ENCODE results near the gene PRR12.

Gene PRR12

DNA sequence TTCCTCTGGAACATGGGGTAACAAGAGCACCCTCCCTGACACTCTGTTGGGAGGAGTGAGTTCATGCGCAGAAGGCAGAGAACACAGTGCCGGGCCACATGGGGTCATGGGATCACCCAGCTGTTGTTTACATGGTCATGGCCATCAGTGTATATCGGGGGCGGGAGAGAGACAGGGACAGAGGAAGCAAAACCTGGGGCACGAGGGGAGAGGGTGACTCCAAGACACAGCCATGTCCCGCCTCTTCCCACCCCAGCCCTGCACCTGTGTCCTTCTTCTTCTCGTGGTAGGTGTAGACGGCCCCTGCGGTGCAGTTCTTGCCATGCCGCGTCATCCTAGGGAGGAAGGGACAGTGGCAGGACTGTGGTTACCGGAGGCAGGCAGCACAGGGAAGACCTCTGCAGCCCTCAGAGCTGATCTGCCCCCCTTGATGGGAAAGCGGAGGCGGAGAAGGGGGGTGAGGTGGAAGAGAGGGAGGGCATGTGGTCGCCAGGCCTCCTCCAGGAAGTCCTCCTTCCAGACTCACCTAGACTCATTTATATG is 30.6 kb upstream of the PRR12 start:
- DNase-seq (ENCODE audit: low read depth in 3 of 3) = peak in 1 of 3 experiments; percentile 47

DNA sequence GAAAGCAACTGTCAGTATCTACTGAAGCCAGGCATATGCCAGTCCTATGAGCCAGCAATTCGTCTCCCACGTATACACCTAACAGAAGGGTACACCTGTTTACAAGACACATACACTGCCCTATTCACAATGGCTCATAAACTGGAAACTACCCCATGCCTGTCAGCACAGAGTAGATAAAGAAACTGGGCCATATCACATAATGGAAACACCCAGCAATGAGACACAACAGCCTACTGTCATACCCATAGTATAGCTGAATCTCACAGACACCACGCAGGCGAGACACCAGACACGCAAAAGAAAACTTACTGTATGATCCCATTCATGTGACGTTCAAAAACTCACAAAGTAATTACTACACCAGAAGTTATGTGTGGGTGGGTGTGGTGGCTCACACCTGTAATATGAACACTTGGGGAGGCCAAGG is 26.4 kb upstream of the PRR12 start:
- peak in 2 of 3 experiments; percentile 41 to 43 for DNase-seq (ENCODE audit: low read depth in 3 of 3)

DNA sequence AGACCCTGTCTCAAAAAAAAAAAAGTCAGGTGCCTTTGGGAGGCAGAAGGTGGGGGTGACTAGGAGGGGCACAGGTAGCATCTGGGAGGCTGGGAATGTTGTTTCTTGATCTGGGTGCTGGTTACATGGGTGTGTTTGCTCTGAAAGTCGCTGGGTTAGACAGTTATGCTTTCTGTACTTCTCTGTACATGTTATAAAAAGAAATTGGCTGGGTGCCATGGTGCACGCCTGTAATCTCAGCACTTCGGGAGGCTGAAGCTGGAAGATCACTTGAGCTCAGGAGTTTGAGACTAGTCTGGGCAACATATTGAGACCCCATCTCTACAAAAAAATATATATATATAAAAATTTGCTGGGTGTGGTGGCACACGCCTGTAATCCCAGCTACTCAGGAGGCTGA is 25.7 kb upstream of the PRR12 start:
- DNase-seq (ENCODE audit: low read depth in 3 of 3) = no peak

DNA sequence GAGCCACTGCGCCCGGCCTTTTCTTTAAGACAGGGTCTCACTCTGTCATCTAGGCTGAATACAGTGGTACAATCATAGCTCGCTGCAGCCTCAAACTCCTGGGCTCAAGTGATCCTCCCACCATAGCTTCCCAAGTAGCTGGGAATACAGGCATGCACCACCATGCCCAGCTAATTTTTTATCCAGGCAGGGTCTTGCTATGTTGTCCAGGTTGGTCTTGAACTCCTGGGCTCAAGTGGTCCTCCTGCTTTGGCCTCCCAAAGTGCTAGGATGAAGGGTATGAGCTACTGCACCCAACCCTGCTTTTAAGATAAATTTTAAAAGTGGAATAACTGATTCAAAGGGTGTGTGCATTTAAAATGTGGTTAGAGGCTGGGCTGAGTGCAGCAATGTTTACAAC is 24.7 kb upstream of the PRR12 start:
- no peak for DNase-seq (ENCODE audit: low read depth in 3 of 3)

DNA sequence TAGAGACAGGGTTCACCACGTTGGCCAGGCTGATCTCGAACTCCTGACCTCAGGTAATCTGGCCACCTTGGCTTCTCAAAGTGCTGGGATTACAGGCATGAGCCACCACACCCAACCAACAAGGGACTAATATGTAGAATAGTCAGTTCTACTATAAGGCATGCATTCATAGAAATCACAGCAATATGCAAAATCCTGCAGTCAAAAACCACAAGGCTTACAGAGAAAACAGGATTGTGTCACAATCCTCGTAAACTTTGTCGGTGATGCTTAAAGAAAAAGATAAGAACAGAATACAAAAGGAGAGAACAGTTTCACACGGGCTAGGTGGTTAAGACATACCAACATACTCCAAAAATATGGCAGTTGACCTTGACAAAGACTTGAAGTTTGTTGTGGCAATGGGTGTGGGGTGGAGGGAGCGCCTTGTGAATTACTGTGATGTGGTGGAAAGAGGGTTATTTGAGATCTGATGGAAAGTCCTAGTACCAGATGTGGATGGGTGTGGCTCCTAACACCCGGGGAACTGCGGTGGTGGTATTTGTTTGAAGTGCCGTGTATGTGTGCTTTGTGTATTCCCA is 23.0 kb upstream of the PRR12 start:
- no peak for DNase-seq (ENCODE audit: low read depth in 3 of 3)

DNA sequence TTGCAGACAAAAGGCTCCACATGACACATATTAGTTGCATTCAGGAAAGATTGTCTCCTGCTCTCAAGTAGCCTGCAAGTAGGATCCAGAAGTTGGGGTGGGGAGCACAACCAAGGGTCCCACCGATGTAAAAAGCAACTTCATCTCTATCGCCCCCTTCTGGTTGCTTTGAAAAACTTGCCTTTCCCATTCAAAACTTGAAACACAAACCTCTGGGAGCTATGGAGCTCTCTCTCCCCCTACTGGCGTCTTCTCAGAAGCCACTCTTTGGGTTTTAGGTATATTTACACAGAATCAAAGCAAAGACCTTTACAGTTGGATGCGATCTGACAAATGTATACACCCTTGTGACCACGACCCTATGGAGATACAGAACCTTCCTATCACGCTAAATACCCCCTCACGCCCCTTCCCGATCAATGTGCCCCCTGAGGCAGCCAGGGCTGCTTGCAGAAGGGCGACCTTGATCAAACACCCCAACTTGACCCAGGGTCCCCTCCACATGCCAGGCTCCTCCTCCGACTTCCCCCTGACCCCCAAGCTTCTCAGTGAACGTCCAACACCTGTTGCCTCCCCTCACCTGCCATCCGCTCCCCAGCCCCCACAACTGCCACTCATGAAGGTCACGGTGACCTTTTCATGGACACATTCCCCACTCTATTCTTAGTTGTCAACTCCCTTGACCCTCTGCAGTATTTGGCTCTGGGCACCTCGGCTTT is 20.7 kb upstream of the PRR12 start:
- peak in 1 of 3 experiments; percentile 64 for DNase-seq (ENCODE audit: low read depth in 3 of 3)

DNA sequence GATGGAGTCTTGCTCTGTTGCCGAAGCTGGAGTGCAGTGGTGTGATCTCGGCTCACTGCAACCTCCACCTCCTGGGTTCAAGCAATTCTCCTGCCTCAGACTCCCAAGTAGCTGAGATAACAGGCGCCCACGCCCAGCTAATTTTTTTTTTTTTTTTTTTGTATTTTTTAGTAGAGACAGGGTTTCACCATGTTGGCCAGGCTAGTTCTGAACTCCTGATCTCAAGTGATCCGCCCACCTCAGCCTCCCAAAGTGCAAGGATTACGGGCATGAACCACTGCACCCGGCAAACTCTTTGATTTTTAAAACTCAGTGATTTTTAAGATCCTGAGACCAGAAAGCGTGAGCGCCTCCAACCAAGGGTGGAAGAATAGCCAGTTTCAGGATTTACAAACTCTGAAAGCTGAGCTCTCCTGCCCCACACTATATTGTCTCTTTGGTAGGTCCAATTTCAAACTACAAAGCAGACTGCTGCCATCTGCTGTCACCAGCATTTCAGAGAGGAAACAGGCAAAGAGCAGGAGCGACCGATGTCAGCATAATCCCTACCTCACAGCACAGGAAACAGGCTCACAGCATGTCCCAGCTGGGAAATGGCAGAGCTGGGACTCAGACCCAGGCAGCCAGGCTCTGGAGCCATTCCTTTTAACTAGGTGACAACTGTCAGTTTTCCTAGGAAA is 19.8 kb upstream of the PRR12 start:
- no peak for DNase-seq (ENCODE audit: low read depth in 3 of 3)

DNA sequence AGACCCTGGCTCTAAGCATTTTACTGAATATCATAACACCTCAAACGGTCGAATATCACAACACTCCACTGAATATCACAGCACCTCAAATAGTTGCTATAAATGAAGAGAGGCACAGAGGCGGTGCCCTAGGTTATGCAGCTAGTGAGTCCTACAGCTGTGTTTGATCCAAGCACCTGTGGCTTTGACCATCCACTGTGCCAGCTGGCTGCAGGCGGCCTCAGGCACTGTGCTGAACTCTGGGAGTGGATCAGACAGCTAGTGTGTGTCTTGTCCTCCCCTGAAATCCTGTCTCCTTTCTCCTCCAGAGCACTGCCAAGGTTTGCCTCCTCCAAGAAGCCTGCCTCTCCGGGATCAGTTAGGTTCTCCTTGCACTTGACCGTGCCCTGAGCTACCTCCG is 18.0 kb upstream of the PRR12 start:
- no peak for DNase-seq (ENCODE audit: low read depth in 3 of 3)

DNA sequence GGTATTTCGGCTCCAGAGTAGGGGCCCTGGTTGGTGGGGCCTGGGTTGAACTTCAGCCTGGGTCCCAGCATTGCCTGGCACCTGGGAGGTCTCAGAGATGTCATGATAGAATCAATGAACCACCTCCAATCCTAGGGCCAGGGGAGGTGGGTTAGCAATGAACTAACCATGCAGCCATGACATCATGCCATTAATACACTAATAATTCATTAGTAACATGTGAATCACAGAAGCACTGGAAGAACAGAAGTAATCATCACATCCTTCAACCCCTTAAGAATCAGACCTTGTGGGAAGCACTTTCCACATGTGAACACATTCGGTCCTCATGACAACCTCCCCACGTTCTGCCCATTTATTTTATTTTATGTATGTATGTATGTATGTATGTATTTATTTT is 17.6 kb upstream of the PRR12 start:
- no peak for DNase-seq (ENCODE audit: low read depth in 3 of 3)

DNA sequence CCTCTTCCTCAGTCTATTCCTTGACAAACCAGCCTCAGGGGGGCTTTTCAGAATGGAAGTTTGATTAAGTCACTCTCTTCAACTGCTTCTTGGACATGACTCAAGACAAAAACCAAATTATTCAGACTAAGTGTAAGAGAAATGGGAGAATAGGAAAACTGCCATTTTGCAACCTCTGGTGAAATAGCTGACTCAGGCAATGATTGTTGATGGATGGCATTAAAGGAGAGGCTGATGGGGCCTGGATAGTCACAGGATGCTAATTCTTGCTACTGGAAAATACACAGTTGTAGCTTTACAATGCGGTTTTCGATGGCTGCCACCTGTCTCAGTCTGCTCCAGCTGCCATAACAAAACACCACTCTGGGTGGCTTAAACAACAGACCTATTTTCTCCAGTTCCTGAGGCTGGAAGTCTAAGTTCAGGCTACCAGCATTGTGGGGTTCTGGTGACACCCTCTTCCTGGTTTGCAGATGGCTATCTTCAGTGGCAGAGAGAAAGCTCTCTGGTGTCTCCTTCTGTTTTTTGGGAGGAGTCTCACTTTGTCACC is 16.7 kb upstream of the PRR12 start:
- DNase-seq (ENCODE audit: low read depth in 3 of 3) = no peak

DNA sequence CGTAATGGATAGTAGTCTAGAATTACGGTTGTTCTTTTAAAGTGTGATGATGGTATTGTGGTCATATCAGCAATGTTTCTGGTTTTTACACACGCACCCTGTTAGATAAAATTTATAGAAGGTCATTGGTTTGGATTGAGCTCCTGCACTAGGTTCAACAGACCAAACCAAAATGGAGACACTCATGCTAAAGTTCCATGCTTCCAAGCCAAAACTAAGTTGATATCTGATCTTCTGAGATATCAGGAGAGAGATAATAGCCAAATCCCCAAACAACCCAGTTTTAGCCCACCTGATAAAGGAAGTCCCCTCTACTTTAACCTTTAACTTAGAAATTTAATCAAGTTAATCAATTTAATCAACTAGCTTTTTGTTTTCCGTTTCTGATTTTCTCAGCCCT is 11.8 kb upstream of the PRR12 start:
- DNase-seq (ENCODE audit: low read depth in 3 of 3) = no peak

DNA sequence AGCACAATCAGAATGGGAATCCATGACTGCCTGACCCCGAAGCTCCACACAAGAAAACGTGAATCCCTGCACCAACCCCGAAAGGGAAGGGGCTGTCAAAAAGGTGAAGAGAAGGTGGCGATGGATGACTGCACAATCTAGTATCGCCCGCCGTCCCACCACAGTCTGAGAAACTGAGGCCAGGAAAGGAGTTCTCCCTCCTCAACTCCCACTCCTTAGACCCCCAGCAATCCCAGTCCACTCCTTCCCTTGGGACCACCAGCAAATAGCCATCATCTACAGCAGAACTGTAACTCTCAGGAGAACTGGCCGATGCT is 11.1 kb upstream of the PRR12 start:
- no peak for DNase-seq (ENCODE audit: low read depth in 3 of 3)

DNA sequence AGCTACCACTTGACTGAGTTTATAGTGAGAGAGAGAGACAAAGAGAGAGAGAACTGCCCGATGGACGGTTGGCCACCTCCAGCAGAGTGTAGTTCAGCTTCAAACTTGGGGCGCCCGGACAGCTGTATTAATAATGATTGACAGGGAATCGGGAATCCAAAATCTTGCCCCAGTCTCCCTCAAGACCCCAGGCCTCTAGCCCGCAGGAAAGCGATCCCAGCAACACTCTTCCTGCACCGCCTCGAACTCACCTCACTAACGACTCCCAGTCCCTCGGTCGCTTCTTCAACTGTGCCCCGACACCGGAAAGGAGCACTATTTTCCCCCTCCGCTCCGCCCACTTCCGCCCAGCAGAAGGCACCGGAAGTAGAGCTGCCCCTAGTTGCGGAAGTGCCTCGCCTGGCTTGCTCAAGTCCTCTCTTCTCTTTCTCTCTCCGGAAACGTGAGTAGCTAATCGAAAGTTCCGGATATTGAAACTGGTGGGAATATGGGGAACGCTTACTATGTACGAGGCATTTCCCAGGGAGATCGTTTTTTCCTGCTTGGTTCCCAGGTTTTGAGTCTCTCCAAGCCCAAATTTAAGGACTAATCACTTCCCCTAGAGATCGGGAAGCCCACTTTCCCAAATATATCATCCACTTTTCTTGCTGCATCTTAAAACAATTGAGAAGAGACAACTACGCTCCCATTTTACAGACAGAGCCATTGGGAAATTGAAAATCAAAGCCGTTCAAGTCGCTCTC is 10.5 kb upstream of the PRR12 start, which contains the start of gene NOSIP:
NOSIP (minus strand) TSS at position 293 of the 743 bp plus-strand sequence. CDS start 19,865 bp downstream, outside the sequence.
- DNase-seq (ENCODE audit: low read depth in 3 of 3) = peak; percentile 95 to 97 (median 96)

DNA sequence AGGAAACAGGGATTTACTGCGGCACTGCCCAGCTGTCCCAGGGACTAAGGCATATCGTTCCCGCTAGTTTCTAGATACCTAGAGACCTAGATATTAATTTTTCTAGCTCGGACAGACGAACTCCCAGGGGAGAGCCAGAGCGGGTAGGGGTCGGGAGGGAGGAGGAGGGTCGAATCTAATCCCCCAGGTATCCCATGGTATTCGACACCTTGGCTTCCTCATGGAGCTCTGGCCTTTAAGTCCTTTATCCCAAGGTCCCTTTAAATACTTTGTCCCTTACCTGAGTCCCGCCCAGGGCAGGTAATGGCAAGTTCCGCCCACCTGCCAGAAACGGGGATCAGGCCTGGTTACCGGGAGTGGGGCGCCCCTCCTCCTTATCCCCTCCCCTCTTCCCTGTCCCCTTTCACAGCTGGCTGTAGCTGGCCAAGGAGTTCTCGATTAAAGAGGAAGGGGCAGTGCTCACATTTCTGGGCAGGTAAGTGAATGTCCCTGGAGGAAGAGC is 9.9 kb upstream of the PRR12 start, which contains the start of gene PRRG2:
PRRG2 (plus strand) TSS at position 310 of the 502 bp plus-strand sequence. CDS start 1,904 bp downstream, outside the sequence.
- no peak for DNase-seq (ENCODE audit: low read depth in 3 of 3)

DNA sequence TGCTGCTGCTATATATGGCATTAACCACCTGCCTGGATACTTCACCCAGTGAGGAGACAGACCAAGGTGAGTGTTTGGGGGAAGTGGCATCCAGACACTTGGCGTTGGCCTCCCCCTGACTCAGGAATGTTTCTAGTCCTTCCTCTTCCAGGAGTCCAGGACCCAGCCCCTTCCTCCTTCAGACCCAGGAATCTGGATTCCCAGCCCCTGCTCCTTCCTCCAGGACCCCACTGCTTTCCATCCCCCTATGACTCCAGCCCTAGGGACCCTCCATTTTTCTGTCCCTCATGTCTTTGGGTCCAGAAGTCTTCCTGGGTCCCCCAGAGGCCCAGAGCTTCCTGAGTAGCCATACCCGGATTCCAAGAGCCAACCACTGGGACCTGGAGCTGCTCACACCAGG is 7.7 kb upstream of the PRR12 start:
- DNase-seq (ENCODE audit: low read depth in 3 of 3) = no peak

DNA sequence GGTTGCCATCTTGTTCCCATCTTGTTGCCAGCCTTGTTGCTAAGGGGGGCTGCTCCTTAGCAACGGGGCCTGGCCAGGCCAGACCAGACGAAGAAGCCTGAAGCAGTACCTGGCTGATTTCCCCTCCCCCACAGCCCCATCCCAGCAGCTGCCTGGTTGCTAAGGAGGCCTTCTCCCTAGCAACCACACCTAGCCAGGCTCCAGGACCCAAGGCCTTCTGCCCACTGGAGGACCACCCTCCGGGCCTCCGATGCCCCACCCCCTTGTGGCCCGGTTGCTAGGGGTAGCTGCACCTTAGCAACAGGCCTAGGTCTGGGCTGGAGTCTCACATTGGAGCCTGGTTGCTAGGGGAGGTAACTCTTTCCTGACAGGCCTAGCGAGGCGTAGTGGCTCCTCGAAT is 6.0 kb upstream of the PRR12 start:
- DNase-seq (ENCODE audit: low read depth in 3 of 3) = no peak

DNA sequence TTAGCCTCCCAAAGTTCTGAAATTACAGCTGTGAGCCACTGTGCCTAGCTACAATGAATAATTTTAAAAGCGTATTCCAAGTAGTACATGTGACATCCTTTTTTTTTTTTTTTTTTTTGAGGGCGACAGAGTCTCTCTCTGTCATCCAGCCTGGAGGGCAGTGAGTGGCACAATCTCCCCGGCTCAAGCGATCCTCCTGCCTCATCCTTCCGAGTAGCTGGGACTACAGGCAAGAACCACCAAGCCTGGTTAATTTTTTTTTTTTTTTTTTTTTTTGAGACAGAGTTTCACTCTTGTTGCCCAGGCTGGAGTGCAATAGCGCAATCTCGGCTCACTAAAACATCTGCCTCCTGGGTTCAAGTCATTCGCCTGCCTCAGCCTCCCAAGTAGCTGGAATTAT is 3.8 kb upstream of the PRR12 start:
- DNase-seq (ENCODE audit: low read depth in 3 of 3) = no peak

DNA sequence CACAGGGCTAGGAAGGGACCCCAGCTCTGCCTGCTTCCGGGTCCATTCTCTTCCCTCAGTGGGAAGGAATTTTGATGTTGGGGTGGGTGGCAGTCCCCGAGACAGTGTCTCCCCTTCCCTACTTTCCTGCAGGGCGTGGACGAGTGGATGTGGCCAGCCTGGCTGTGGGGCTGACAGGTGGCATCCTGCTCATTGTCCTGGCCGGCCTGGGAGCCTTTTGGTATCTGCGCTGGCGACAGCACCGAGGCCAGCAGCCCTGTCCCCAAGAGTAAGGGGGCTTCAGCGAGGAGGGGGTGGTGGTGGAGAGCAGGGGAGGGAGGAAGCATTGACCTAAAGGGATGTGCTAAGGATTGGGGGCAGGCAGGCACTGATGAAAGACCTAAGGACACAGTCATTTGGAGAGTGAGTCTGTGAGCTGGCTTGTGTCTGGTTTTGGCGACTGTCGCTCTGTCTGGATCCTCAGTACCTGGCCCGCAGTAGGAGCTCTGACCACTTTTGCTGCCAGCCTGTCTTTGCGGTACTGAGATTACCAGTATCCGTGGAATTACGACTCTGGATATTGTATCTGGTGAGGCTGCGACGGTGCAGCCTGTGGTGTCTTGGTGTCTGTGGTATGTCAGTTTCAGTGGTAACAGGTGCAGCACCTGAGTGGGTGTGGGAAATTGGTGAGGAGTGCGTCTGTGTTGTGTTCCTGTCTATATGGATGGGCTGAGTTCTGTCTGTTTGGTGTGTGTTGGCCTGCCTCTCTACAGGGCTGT is 2.4 kb upstream of the PRR12 start:
- peak in 1 of 3 experiments; percentile 50 for DNase-seq (ENCODE audit: low read depth in 3 of 3)

DNA sequence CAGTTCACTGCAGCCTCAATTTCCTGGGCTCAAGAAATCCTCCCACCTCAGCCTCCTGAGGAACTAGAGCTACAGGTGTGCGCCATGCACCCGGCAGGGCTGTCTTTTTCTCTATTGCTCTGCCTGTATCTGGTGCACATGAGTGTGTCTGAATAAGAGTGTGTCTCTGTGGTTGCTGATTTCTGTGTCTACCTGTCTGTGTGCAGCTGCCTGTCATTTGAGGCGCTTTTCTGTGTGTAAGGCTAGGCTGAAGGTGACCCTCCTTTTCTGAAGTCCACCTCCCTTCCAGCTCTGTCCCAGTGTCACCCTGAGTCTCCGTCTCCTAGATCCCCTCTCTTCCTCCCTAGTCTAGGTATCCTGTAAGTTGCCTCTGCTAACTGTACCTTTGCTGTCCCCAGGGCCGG is 1.5 kb upstream of the PRR12 start:
- DNase-seq (ENCODE audit: low read depth in 3 of 3) = no peak

DNA sequence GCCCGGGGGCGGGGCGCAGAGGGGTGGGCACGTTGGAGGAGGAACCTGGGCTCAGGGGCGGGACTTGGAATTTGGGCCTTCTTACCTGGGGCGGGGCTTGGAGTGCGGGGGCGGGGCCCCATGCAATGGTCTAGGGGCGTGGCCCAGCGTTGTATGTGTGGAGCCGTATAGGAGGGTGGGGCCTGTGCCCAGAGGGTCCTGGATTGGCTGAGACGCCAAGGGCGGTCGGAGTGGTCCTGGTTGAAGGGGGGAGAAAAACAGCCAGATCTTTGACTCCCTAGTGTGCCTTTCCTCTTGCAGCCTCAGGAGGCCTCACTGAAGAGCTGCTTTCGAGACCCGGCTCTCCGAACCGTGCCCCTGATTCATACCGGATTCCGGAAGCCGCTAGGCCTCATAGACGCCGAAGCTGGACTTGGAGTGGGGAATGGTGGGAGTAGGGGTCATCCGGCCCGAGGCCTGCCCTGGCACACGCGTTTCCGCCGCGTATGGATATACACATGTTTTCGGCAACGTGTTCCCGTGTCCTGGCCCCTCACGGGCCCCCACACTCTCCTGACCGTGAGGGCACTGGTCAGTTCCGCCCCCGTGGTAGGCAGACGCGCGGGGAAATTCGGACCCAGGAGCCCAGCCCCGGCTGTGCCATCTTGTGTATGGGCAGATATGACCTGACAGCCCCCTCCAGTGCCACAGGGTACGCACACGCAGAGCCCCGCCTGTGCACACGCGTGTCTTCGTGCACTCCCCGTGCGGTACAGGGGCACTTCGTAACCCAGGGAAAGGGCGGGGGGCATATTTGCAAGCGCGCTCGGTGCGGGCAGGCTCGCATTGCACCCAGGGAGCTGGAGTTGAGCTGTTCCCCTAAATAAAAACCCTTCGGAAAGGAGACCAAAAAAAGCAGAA is 661 bp upstream of the PRR12 start:
- DNase-seq (ENCODE audit: low read depth in 3 of 3) = peak; percentile 78 to 94 (median 80)

All from stimulated activated CD4-positive, alpha-beta T cell treated with anti-CD3 and anti-CD28 coated beads, TNF-alpha, amount 100 ng/mL, for 24 hours (primary cell).